Epidermal melanocyte (primary cell): Measurements from ENCODE around the gene FBLN1.
A peak's percentile ranks its signal among the peaks of the same experiment; 100 is the strongest.
"Not testable (repeated sequence)": the region's sequence is repeated elsewhere in the genome, so short reads cannot be mapped to it uniquely, and the experiment has no call there.

ENCODE experiments used
- DNase-seq: peaks from one replicate; pipeline ENCODE4 v3.0.0; 2011; ENCODE audit warnings: low spot score; ENCODE audit not compliant: insufficient read length

FBLN1 gene

GRCh38 chr22:45548247-45548840 lies 45.7 kb downstream of the FBLN1 start:
- DNase-seq: no peak

GRCh38 chr22:45548991-45549761 lies 46.5 kb downstream of the FBLN1 start:
- DNase-seq: no peak

DNA sequence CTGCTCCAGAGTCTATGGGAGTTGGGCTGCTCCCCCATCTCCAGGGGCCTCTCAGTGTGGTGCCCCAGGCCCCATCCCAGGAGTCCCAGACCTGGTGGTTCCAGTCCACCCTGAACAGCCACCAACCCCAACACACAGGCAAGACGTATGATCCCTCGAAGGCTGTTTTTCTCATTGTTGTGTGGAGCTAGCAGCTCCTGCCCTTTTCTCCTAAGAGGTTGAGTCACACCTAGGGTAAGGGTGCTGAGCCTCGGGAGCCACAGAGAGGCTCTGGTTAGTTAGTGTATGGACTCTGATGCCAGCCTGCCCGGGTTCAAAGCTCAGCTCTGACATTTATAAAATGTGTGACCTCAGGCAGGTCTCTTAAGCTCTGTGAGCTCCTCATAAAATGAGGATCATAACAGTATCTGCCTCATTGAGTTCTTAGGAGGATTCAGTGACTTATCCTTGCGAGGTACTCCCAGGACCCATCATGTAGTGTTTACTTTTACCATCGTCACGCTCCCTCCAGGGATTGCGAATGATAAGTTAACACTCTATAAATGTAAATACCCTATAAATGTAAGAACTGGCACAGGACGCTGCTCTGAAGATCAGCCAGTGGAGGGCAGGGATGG lies 47.2 kb downstream of the FBLN1 start:
- DNase-seq: no peak

DNA sequence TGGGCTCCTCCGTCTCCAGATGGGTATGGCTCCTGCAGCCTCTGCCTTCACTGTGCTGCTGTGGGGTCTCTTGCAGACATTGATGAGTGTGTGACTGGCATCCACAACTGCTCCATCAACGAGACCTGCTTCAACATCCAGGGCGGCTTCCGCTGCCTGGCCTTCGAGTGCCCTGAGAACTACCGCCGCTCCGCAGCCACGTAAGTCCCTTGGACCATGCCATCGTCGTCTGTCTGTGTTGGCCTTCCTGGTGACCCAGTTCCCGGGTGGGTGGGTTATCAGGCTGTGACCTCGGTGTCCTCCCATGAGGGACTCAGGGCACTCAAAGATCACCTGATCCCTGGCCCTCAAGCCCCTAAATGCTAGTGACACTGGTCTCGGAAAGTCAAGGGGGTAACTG lies 47.7 kb downstream of the FBLN1 start:
- DNase-seq: no peak

DNA sequence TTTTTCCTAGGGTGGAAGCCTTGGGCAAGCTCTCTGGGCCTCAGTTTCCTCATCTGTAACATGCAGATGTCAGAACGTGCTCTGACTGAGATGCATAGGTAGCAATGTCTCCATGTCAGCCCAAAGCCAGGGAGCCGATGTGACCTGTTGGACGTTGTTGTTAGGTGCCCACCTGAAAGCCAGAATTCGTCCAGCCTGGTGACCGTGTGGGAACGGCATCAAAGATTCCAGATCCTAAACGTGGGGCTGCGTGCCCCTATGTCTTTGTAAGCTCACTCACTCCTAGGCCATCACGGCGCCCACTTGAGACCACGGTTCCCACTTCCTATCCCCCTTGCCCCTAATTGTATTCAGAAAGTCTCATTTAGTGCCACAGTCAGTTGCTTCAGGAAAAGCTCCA lies 48.2 kb downstream of the FBLN1 start:
- no peak for DNase-seq

GRCh38 chr22:45551310-45552016 lies 48.8 kb downstream of the FBLN1 start:
- no peak for DNase-seq

GRCh38 chr22:45552017-45552411 lies 49.3 kb downstream of the FBLN1 start:
- no peak for DNase-seq

DNA sequence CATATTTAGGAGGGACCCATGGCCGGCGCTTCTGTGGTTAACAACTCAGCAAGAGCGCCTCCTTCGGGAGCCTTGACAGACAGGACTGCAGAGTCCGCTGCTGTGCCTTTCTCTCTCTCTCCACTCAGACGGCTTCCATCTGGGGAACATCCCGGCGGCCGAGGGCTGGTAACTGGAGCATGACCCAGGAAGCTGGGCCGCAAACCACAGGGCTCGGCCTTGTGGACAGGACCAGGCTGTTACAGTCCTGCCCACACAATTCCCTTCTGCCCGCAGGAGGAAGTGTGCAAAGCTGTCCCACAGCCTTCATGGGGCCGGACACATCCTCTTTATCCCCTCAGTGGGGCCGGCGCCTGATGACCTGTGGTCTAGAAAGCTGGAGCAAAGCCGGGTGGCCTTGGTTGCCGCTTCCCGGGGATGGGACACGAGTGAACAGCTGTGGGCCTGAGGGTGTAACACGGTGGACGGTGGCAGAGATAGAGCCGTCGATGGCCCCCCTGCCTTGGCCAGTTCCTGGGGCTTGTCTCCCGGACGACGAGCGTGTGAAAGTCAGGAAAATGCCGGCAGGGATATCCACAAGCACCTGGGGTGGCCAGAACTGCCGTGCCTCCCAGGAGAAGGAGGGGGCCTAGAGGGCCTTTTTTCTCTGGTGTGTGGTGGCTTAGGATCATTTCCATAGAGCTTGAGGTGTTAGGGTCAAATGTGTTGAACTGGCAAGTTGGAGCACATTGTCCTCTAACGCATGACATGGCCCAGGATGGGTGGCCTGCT lies 50.1 kb downstream of the FBLN1 start:
- DNase-seq: peak; percentile 86

DNA sequence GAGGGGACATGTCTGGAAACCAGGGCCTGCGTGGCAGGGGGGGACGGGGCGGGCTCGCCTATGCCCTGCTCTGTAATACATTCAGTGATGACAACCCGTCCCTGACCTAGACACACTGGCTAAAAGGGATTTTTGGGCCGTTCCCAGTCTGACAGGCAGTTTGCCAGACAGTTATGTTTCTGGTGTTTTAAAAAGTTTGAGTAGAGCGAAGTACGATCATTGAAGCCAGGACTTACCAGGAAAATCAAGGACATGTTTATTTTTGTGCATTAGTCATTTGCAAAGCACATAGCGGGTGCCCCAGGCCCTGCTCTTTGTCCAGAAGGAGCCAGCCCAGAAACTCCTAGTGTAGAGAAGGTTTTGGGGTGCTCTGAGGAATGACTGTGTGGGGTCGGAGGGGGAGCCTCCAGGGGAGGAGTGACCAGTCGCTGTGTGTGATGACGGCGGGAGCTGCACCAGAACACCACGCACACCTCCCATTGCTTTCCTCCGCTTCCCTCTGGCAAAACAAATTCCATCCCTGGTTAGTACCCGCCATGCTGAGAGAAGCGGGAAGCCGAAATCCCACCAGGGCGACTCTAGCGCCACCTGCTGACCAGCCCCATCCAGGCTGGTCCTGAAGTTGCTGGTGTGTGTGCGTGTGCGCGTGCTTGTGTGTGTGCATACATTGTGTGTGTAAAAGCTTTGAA lies 50.8 kb downstream of the FBLN1 start:
- peak; percentile 93 for DNase-seq

- DNase-seq: no peak
Observed at GRCh38 chr22:45554040-45554406, 51.3 kb downstream of the FBLN1 start.

DNA sequence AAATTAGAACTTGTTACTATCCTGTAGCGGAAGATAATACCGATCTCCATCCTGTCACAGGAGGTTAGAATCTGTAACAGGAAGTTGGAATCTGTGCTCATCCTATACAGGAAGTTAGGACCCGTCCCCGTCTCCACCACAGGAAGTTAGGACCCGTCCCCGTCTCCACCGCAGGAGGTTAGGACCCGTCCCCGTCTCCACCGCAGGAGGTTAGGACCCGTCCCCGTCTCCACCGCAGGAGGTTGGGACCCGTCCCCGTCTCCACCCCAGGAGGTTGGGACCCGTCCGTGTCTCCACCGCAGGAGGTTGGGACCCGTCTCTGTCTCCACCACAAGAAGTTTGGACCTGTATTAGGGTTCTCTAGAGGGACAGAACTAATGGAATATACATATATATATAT lies 52.2 kb downstream of the FBLN1 start:
- no peak for DNase-seq

DNA sequence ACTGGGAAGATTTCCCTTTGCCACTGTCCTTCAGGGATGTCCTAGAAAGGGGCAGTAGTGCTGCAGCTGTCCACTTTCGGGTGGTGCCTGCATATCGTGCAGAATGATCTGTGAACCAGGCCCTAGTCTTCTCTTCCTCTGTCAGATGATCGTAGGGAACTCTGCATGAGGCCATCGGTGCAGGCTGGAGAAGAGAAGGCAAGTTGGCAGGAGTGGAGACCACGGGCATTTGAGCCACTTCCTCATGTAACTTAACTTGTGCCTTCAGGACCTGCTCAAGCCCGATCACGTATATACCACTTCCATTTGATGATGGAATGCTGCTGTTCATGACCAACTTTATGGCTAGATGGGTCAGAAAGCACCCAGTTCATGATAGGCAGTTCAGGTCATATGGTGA lies 55.2 kb downstream of the FBLN1 start:
- DNase-seq: not testable (repeated sequence)

- not testable (repeated sequence) for DNase-seq
Observed at GRCh38 chr22:45560092-45560491, 57.4 kb downstream of the FBLN1 start.

DNA sequence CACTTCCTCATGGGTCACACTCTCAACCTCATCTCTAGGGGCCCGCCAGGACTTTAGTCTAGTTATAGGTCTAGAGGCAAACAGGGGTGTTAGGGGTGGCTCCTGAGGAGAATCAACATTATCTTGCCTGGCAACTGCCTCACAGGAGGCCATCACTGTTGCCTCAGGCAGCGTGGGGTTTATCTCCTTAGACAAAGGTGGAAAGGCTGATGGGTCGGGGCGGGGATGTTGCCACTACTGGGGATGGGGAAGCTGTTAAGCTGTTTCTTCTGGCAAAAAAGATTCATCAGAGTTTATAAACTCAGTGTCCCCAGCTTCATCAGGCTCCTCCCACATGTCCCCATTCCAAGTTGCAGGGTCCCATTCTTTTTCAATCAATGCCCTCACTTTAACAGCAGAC lies 58.1 kb downstream of the FBLN1 start:
- DNase-seq: not testable (repeated sequence)

DNA sequence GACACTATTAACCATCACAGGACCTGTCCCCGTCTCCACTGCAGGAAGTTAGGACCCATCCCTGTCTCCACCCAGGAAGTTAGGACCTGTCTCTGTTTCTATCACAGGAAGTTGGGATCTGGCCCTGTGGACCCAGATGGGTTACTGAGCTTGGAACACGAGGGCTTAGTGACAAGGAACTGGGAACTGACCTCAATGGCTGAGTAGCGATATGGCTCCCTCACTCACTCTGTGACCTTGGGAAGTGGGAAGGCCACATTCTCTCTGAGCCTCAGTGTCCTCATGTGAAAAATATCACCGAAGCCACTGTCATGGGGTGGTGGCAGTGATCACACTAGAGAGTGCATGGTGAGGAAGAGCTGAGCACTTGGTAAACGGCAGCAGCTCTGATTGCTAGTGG lies 59.4 kb downstream of the FBLN1 start:
- no peak for DNase-seq

GRCh38 chr22:45562537-45563361 lies 60.1 kb downstream of the FBLN1 start:
- no peak for DNase-seq

DNA sequence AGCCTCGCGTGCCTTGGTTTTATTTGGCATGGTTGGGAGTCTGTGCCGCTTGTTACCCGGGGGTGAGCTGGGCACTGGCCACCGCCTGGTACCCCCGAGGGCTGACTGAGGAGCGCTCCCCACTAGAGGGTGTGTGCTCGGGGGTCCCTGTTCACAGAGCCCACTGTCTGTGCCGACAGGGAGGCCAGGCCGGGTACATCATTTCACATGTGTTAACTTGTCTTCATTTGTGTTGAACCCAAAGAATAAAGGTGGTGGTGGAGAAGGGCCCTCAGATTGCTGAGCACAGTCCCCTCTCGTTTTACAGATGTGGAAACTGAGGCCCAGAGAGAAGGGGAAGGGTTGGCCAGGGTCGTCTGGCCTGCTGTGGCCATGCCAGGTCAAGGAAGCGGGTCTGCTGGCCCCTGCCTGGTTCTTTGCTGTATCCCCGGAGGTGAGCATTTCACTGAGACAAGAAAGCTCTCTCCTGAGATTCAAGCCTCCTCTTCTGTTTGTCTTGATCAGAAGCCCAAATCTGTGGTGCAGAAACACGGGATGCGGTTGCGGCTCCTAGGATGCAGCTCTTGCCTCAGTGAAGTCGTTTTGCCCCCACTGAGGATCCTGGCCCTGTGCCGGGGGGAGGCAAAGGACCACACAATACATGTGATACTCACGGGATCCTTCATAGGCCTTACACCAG lies 60.8 kb downstream of the FBLN1 start:
- no peak for DNase-seq

DNA sequence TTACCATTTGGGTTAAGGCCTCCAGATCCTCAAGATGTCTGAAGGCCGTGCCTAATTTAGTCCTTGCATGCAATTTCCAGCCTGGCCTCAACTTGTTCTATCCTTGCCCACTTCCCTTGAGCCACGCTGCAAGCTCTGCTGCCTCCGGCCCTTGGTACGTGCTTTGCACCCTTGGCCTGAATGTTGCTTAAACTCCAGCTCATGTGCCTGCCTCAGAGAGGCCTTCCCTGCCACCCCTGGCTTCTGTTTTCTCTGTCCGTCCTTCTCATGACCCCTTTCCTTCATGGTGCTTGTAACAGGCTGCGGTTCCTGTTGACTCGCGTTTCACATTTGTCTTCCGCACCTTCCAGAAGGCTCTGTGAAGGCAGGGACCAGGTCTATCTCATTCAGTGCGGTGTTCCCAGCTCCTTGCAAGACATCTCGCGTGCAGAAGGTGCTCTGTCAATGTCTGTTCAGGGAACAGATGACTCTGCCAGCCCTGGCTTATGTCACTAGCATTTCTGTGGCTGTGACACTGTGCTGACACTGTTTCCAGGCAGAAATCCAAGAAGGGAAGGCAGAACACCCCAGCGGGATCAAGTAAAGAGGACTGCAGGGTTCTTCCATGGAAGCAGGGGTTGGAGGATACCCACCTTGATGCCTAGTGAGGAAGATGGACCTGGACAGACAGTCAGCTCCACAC lies 61.8 kb downstream of the FBLN1 start:
- DNase-seq: no peak

GRCh38 chr22:45565171-45565570 lies 62.5 kb downstream of the FBLN1 start:
- no peak for DNase-seq
